AG09319 (cell line): ENCODE data around the gene ANKRD63.

Experiments
- DNase-seq: peaks from one replicate; pipeline ENCODE4 v3.0.0-alpha.2; 2010; ENCODE audit warnings: low read depth; ENCODE audit errors: extremely low read depth
- TF ChIP-seq, protein P1 (sequence below): IDR thresholded peaks from 2 replicates; pipeline ENCODE4 v1.5.1; 2011; ENCODE audit warnings: low read depth, mild to moderate bottlenecking, inconsistent platforms, low read length, moderate library complexity

Gene ANKRD63

DNA sequence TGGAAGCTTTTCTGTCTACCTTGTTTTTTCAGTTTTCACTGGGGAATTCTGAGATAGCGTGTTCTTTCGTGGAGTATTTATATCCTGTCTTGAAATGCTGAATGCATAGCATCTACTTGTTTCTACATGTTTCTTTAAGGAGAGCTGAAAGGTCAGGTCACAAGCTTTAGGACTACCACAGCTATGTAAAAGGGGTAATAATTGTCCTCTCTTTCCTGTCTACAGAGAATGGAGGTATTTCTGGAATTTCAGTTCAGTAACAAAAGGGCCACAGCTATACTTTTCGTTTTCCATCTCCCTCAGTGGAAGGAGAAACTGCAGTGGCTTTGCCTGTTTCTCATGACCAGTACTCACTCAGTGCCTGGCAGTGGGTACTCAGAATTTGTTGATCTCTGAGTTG is 45.3 kb upstream of the ANKRD63 start:
- TF ChIP-seq, protein P1, sequence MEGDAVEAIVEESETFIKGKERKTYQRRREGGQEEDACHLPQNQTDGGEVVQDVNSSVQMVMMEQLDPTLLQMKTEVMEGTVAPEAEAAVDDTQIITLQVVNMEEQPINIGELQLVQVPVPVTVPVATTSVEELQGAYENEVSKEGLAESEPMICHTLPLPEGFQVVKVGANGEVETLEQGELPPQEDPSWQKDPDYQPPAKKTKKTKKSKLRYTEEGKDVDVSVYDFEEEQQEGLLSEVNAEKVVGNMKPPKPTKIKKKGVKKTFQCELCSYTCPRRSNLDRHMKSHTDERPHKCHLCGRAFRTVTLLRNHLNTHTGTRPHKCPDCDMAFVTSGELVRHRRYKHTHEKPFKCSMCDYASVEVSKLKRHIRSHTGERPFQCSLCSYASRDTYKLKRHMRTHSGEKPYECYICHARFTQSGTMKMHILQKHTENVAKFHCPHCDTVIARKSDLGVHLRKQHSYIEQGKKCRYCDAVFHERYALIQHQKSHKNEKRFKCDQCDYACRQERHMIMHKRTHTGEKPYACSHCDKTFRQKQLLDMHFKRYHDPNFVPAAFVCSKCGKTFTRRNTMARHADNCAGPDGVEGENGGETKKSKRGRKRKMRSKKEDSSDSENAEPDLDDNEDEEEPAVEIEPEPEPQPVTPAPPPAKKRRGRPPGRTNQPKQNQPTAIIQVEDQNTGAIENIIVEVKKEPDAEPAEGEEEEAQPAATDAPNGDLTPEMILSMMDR, result no peak
- no peak for DNase-seq

DNA sequence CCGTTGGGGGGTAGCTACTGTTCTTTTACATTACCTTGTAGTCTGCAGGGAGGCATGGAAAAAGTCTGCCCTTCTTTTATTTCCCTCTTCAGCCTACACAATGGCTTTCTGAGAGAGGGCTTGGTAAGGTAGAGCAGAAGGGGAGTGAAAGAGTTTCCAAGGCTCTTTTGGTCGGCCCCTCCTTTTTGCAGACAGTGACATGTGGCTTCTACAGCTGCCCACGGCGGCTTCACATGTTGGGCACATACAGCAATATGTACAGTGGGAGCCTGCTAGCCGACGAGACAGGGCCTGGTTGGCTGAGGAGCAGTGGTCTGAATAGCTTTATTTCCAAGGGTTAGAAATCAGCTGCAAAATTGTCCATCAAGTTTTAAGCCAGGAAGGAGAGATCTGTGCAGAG is 44.6 kb upstream of the ANKRD63 start:
- TF ChIP-seq, protein P1, result no peak

DNA sequence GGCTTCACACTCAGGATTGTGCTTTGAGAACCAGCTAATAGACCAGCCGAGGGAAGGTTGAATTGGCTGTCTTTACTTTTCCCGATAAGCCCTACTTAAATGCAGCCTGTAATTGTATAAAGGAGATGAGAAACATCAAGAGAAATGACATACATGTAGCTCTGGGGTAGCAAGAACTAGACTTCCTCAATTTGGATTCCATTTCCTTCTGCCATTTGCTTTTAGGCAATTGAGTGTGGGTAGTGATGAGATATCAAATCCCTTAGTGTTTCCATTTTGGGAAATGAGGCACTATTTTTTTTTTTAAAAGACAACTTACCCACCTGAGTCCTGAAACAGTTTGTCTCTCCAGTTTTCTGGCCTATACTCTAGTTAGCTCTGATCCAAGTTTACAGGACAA is 42.8 kb upstream of the ANKRD63 start:
- TF ChIP-seq, protein P1, result no peak
- DNase-seq, result no peak

More for the DNA sequence above, 44.6 kb upstream of the ANKRD63 start:
- DNase-seq, result no peak

DNA sequence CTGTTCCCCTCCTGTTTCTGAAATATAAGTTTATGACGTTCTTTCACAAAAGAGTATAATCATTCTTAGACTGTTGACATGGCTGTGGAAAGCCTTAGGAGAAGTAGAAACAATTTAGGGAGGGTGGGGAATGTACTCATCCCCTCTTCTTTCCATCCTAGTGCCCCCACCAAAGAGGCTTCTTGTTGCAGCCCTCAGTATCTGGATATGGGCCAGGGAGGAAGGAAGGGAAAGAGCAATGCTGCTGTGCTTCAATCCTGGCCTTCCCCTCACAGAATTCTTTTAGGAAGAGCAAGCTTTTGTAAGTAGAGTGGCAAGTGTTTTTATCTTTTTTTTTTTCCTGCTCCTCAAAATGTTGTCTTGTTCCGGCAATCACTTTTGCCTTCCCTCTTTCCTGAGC is 42.3 kb upstream of the ANKRD63 start:
- TF ChIP-seq, protein P1, result no peak
- no peak for DNase-seq

DNA sequence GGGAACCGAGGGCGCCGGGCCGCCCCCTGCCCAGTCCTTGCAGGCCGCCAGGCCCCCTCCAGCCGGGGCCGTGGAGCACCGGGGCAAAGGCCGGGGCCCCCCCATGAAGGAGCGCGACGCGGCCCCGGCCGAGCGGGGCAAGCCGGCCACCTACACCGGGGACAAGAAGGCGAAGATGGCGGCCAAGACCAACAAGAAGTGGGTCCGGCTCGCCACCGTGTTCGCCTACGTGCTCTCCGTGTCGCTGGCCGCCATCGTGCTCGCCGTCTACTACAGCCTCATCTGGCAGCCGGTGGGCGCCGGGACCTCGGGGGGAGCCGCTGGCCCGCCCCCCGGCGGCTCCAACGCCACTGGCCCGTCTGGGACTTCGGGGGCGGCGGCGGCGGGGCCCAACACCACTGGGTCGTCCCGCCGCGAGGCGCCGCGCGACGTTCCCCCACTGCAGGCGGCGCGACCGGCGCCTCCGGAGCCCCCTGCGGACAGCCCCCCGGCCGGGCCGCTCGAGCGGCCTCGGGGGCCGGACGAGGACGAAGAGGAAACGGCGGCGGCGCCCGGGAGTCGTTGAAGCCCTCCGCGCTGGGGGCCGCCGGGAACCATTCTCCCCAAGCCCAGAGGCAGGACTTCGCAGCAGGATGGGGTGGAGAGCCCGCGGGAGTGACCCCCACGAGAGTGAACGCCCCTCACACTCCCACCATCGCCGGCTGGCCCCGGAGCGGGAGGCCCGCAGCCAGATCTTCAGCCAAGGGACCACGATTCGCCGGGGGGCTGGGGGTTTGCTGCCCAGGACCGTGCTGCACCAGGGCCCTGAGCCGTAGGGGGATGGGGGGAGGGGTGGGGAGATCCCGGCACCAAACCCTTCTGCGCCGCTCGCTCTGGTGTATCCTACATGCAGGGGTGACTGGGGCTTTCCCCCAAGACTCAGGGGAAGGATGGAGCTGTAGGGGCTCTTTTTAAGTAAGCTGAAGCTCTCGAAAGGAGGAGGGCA is 41.4 kb upstream of the ANKRD63 start:
- DNase-seq, result no peak
- TF ChIP-seq, protein P1, result no peak

DNA sequence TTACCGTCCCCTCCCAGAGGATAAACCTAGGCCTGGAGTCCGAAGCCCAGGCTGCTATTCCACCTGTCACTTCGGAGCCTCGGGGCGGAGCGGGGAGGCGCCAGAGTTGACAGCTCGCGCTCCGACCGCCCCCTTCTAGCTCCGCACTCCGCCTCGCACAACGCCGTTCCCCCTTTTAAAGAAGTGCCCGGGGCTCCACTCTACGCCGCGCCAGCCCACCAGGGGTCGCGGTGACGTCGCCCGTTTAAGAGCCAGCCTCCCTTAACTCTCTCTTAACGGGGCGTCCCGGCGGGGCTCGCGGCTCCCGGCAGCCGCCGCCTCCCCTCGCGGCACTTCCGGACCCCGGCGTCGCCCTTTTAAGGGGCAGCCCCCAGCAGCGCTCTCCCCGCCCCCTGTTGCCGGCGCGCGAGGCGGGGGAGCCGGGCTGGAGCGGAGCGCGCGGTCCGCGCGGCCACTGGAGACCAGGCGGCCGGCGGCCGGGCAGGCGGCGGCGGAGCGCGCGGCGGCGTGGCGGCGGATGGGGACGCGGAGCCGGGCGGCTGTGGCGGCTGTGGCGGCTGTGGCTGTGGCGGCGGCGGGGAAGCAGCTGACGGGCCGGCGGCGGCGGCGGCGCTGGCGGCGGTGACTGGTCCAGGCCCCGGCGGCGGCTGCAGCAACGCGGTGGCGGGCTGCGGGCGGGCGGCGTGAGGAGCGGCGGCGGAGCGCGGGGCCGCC is 40.5 kb upstream of the ANKRD63 start, which contains the start of gene INAFM2:
TSS of gene INAFM2 (plus strand) at position 454 of the 714 bp plus-strand sequence. CDS start 364 bp downstream, outside the sequence.
- DNase-seq, result peak; percentile 79
- TF ChIP-seq, protein P1, result peak; percentile 53
